ENCODE data around the gene ELAVL1.

- TF ChIP-seq, protein P1, sequence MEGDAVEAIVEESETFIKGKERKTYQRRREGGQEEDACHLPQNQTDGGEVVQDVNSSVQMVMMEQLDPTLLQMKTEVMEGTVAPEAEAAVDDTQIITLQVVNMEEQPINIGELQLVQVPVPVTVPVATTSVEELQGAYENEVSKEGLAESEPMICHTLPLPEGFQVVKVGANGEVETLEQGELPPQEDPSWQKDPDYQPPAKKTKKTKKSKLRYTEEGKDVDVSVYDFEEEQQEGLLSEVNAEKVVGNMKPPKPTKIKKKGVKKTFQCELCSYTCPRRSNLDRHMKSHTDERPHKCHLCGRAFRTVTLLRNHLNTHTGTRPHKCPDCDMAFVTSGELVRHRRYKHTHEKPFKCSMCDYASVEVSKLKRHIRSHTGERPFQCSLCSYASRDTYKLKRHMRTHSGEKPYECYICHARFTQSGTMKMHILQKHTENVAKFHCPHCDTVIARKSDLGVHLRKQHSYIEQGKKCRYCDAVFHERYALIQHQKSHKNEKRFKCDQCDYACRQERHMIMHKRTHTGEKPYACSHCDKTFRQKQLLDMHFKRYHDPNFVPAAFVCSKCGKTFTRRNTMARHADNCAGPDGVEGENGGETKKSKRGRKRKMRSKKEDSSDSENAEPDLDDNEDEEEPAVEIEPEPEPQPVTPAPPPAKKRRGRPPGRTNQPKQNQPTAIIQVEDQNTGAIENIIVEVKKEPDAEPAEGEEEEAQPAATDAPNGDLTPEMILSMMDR (IDR thresholded peaks at IDR 0.05) = no peak
- no peak for TF ChIP-seq EZH2 (IDR thresholded peaks at IDR 0.05)
Observed at GRCh38 chr19:7914598-7915045, 90.8 kb downstream of the ELAVL1 start, which contains the start of gene TGFBR3L.

All from neural progenitor cell (in vitro differentiated cells).